Measurements from ENCODE around the gene RERE. TPM values are rescaled to one million over a fixed set of nuclear protein-coding genes. Genes with fewer than 3 reads are reported as not detected.

RERE gene
- total RNA-seq, 2 experiments from 2014 or later, result 96.6 to 101 TPM

DNA sequence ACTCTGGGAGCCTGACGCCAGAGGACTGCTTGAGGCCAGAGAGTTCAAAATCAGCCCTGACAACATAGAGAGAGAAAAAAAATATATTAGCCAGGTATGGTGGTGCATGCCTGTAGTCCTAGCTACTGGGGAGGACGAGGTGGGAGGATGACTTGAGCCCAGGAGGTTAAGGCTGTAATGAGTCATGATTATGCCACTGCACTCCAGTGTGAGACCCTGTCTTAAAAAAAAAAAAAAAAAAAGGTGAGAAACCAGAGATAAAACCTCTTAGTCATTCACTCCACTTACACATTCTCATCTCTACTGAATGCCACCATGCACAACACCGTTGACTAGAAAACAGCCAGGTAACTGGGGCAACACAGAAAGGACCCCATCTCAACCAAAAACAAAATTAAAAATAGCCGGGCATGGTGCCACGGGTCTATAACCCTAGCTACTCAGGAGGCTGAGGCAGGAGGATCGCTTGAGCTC is 321.5 kb downstream of the RERE start:
- Mint-ChIP-seq H3K36me3 (ENCODE audit: low read depth) (peaks cover 47% of the 10 kb centered on the region), H3K27me3 (no peaks in the 10 kb centered on the region), H3K9me3 (no peaks in the 10 kb centered on the region), H3K4me3 (no peak overlapping the region), H3K4me1 (peaks cover 16% of the 10 kb centered on the region), H3K27ac (peak overlapping the region; percentile 31)
- no peak for DNase-seq
- POLR2A ChIA-PET, result no interaction called here
- CTCF ChIA-PET, result no interaction called here

- H3K9me3 Mint-ChIP-seq, result no peaks in the 10 kb centered on the region
- POLR2A ChIA-PET, result no interaction called here
- CTCF ChIA-PET, result no interaction called here
- no peak overlapping the region for H3K4me3 Mint-ChIP-seq
- no peaks in the 10 kb centered on the region for H3K27me3 Mint-ChIP-seq
- peaks cover 43% of the 10 kb centered on the region for H3K36me3 Mint-ChIP-seq (ENCODE audit: low read depth)
- H3K27ac Mint-ChIP-seq, result no peak overlapping the region
- DNase-seq, result no peak
- H3K4me1 Mint-ChIP-seq, result peaks cover 16% of the 10 kb centered on the region
Observed at GRCh38 chr1:8494681-8495080, 322.8 kb downstream of the RERE start.

DNA sequence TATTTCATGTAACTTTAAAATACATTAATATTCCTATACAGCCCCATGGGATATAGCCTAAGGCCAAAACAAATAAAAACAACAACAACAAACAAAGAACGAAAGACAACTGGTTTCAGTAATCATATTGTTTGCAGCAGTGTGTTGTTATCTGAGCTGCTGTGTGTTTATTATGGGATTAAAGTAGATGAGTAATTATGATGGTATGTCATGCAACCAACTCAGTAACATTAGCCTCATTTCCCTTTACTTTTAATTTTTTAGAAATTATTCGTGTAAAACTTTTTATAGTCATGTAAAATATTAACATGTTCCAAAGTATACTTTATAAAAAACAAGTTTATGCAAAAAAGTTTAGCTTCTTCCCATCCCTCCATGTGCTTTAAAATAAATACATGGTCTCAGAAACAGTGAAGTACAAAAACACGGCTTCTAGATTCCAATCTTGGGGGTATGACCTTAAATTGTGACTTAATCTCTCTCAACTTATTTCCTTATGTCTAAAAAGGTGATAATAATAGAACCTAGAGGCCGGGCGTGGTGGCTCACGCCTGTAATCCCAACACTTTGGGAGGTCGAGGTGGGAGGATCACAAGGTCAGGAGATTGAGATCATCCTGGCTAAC is 323.4 kb downstream of the RERE start:
- peaks cover 40% of the 10 kb centered on the region for H3K36me3 Mint-ChIP-seq (ENCODE audit: low read depth)
- H3K27me3 Mint-ChIP-seq, result no peaks in the 10 kb centered on the region

DNA sequence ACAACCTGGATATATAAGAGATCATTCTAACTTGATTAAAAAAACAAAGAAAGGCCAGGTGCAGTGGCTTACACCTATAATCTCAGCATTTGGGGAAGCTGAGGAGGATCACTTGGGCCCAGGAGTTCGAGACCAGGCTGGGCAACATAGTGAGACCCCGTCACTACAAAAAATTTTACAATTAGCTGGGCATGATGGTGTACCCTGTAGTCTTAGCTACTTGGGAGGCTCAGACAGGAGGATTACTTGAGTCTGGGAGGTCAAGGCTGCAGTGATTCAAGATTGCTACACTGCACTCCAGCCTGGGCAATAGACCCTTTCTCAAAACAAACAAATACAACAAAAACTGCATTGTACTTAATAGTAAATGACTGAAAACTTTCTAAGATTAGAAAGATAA is 330.2 kb downstream of the RERE start:
- no peak for DNase-seq
- H3K27ac Mint-ChIP-seq, result no peak overlapping the region
- H3K36me3 Mint-ChIP-seq (ENCODE audit: low read depth), result peaks cover 9% of the 10 kb centered on the region
- no peaks in the 10 kb centered on the region for H3K27me3 Mint-ChIP-seq
- ChIA-PET CTCF (no interaction called here), POLR2A (no interaction called here)
- H3K9me3 Mint-ChIP-seq, result no peaks in the 10 kb centered on the region
- H3K4me3 Mint-ChIP-seq, result no peak overlapping the region
- H3K4me1 Mint-ChIP-seq, result no peaks in the 10 kb centered on the region

More for the DNA sequence above, 323.4 kb downstream of the RERE start:
- DNase-seq, result no peak
- H3K4me3 Mint-ChIP-seq, result no peak overlapping the region
- POLR2A ChIA-PET, result interaction anchor here (1.1 kb wide), 1 partner anchor 31 kb away, joined by 3 read pairs; no protein-coding TSS in a partner anchor
- no peak overlapping the region for H3K27ac Mint-ChIP-seq
- CTCF ChIA-PET, result no interaction called here
- H3K4me1 Mint-ChIP-seq, result peaks cover 16% of the 10 kb centered on the region
- H3K9me3 Mint-ChIP-seq, result no peaks in the 10 kb centered on the region

DNA sequence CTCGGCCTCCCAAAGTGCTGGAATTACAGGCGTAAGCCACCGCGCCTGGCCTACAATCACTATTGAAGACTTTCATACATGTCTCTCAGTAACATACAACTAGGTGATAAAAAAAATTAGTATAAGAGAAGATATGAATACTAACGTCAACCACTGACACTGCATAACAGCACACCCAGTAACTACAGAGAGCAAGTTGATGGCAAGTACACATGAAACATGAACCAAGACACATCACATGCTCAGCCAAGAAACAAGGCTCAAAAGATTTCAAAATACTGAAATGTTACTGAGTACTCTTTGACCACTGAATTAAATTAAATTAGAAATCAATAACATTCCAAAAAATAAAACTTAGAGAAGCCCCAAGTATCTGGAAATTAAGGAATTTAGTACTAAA is 331.4 kb downstream of the RERE start:
- no peak for DNase-seq
- no peak overlapping the region for H3K27ac Mint-ChIP-seq
- no peaks in the 10 kb centered on the region for H3K27me3 Mint-ChIP-seq
- ChIA-PET POLR2A (no interaction called here), CTCF (no interaction called here)
- no peak overlapping the region for H3K4me3 Mint-ChIP-seq
- H3K4me1 Mint-ChIP-seq, result no peaks in the 10 kb centered on the region
- H3K9me3 Mint-ChIP-seq, result no peaks in the 10 kb centered on the region
- peaks cover 9% of the 10 kb centered on the region for H3K36me3 Mint-ChIP-seq (ENCODE audit: low read depth)

DNA sequence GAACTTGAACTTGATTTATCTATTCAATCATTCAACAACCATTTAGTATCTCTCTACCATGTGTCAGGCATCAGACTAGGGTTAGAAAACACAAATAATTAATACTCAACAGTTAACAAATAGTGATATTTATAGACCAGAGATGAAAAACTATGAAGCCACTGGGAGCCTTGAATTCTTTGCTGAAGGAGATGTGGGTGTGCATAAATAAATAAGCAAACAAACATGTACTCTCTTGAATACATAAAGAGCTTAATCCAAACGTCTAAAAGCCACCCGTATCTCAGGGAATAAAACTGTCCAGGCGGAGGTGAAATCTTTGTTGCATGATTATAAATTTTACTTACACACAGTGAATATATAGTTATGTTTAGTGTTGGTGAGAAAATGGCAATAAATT is 333.9 kb downstream of the RERE start:
- no peak overlapping the region for H3K27ac Mint-ChIP-seq
- peaks cover under 1% of the 10 kb centered on the region for H3K4me1 Mint-ChIP-seq
- DNase-seq, result no peak
- peaks cover 13% of the 10 kb centered on the region for H3K36me3 Mint-ChIP-seq (ENCODE audit: low read depth)
- H3K27me3 Mint-ChIP-seq, result no peaks in the 10 kb centered on the region
- no peak overlapping the region for H3K4me3 Mint-ChIP-seq
- POLR2A ChIA-PET, result no interaction called here
- no peaks in the 10 kb centered on the region for H3K9me3 Mint-ChIP-seq
- CTCF ChIA-PET, result interaction anchor here (0.6 kb wide), 1 partner anchor 68 kb away, joined by 3 read pairs; no protein-coding TSS in a partner anchor

DNA sequence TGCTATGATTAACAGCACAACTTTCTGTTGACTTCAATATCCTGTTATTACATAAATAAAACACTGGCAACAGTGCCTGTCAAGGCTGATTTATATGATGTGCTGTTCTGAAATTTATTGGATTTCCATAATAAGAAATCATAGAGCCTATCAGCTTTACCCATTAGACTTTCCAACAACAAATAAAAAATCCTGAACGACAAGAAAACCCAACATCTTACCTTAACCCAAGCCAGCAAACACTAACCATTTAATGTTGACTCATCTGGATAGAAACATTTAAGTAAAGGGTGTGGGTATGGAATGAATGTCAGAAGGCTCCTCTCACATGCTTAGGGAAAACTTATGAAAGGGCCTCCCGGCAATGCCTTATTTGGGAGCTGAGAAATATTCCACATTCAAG is 334.5 kb downstream of the RERE start:
- no peak overlapping the region for H3K4me3 Mint-ChIP-seq
- no peak overlapping the region for H3K27ac Mint-ChIP-seq
- POLR2A ChIA-PET, result interaction anchor here (0.8 kb wide), 1 partner anchor 9 kb away, joined by 3 read pairs; no protein-coding TSS in a partner anchor
- no peaks in the 10 kb centered on the region for H3K27me3 Mint-ChIP-seq
- CTCF ChIA-PET, result interaction anchor here (0.7 kb wide), 1 partner anchor 34 kb away, joined by 3 read pairs; no protein-coding TSS in a partner anchor
- peaks cover 13% of the 10 kb centered on the region for H3K36me3 Mint-ChIP-seq (ENCODE audit: low read depth)
- peaks cover 7% of the 10 kb centered on the region for H3K4me1 Mint-ChIP-seq
- DNase-seq, result no peak
- H3K9me3 Mint-ChIP-seq, result no peaks in the 10 kb centered on the region

DNA sequence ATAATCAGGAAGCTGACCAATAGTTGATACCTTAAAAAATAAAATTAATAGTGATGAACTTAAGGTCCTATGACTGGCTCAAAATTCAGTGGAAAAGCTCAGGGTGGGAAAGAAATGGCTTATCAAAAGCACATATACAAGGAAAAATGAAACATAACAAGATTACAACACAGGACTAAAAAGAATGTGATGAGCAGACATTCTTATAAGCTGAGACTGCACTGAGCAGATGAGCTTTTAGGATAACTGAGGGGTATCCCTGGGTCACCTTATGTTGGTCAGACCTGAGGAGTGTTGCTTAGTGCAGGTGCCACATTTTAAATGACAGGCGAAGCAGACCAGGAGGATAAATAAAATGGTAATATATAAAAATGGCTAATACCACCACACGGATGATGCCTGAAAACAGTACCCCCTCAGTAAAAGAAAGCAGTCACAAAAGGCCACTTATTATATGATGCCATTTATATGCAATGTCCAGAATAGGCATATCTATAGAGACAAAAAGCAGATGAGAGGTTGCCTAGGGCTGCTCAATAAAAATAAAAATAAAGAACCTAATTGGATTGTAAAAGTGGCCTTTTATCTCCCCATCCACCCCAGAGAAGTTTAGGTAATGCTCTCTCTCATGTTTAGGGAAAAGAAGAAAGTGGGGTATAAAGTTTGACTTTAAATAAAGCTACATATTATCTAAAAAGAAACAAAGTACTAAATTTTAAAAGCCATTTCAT is 335.6 kb downstream of the RERE start:
- no peaks in the 10 kb centered on the region for H3K27me3 Mint-ChIP-seq
- ChIA-PET POLR2A (interaction anchor here (0.8 kb wide), 1 partner anchor 8 kb away, joined by 3 read pairs; no protein-coding TSS in a partner anchor), CTCF (interaction anchor here (0.7 kb wide), 1 partner anchor 321 kb away, joined by 3 read pairs; no protein-coding TSS in a partner anchor)
- H3K27ac Mint-ChIP-seq, result no peak overlapping the region
- H3K4me3 Mint-ChIP-seq, result no peak overlapping the region
- no peaks in the 10 kb centered on the region for H3K9me3 Mint-ChIP-seq
- DNase-seq, result no peak
- H3K4me1 Mint-ChIP-seq, result peaks cover 18% of the 10 kb centered on the region
- H3K36me3 Mint-ChIP-seq (ENCODE audit: low read depth), result peaks cover 13% of the 10 kb centered on the region

- CTCF ChIA-PET, result interaction anchor here (1.5 kb wide), 1 partner anchor 248 kb away, joined by 4 read pairs; no protein-coding TSS in a partner anchor
- H3K27me3 Mint-ChIP-seq, result no peaks in the 10 kb centered on the region
- no peak for DNase-seq
- peaks cover 17% of the 10 kb centered on the region for H3K36me3 Mint-ChIP-seq (ENCODE audit: low read depth)
- POLR2A ChIA-PET, result interaction anchor here (1.0 kb wide), 1 partner anchor 42 kb away, joined by 3 read pairs; no protein-coding TSS in a partner anchor
- no peak overlapping the region for H3K4me3 Mint-ChIP-seq
- H3K9me3 Mint-ChIP-seq, result no peaks in the 10 kb centered on the region
- peaks cover 37% of the 10 kb centered on the region for H3K4me1 Mint-ChIP-seq
- H3K27ac Mint-ChIP-seq, result no peak overlapping the region
Observed at GRCh38 chr1:8478566-8478965, 338.9 kb downstream of the RERE start.

DNA sequence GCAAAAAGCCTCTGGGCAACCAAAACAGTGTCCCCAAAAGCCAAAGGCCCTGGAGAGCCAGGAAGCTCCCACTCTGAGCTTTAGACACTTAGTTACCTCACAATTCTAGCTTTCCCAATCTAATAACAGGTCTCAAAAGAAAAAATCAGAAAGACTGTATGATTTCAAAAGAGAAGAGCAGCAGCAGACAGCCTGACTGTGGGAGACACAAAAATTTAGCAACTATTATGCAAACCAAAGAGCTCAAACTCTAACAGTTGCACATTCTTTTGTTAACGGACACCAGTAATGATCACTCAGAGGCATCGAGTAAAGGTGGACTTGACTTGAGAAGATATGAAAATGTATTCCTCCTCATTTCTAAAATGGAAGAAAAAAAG is 339.5 kb downstream of the RERE start:
- ChIA-PET POLR2A (interaction anchor here (0.6 to 1.0 kb wide), 2 partner anchors 42 to 265 kb away, joined by 3 read pairs; no protein-coding TSS in a partner anchor), CTCF (interaction anchor here (1.5 kb wide), 1 partner anchor 248 kb away, joined by 4 read pairs; no protein-coding TSS in a partner anchor)
- Mint-ChIP-seq H3K9me3 (no peaks in the 10 kb centered on the region), H3K4me1 (peaks cover 43% of the 10 kb centered on the region), H3K4me3 (no peak overlapping the region), H3K27ac (no peak overlapping the region), H3K36me3 (ENCODE audit: low read depth) (peaks cover 15% of the 10 kb centered on the region), H3K27me3 (no peaks in the 10 kb centered on the region)
- no peak for DNase-seq

GRCh38 chr1:8477166-8477982 is 340.1 kb downstream of the RERE start:
- H3K36me3 Mint-ChIP-seq (ENCODE audit: low read depth), result peaks cover 15% of the 10 kb centered on the region
- POLR2A ChIA-PET, result interaction anchor here (0.6 to 1.0 kb wide), 2 partner anchors 43 to 266 kb away, joined by 3 read pairs; no protein-coding TSS in a partner anchor
- peaks cover 49% of the 10 kb centered on the region for H3K4me1 Mint-ChIP-seq
- CTCF ChIA-PET, result interaction anchor here (0.9 to 1.5 kb wide), 2 partner anchors 68 to 249 kb away, joined by 3 to 4 read pairs; no protein-coding TSS in a partner anchor
- H3K4me3 Mint-ChIP-seq, result no peak overlapping the region
- no peak overlapping the region for H3K27ac Mint-ChIP-seq
- H3K9me3 Mint-ChIP-seq, result no peaks in the 10 kb centered on the region
- H3K27me3 Mint-ChIP-seq, result no peaks in the 10 kb centered on the region
- DNase-seq, result peak; percentile 22

GRCh38 chr1:8476006-8476405 is 341.4 kb downstream of the RERE start:
- Mint-ChIP-seq H3K36me3 (ENCODE audit: low read depth) (peaks cover 15% of the 10 kb centered on the region), H3K4me1 (peaks cover 52% of the 10 kb centered on the region), H3K27me3 (no peaks in the 10 kb centered on the region), H3K27ac (no peak overlapping the region), H3K4me3 (no peak overlapping the region), H3K9me3 (no peaks in the 10 kb centered on the region)
- no peak for DNase-seq
- ChIA-PET CTCF (no interaction called here), POLR2A (no interaction called here)

Measured in activated CD4-positive, alpha-beta memory T cell treated with anti-CD3 and anti-CD28 coated beads, Interleukin-2, amount 10 ng/mL, durations not matched to agents 7 days and 5 days (primary cell).